GM19395 (cell line): ENCODE measurements around the gene MTF1.
A peak's percentile ranks its signal among the peaks of the same experiment; 100 is the strongest.

Experiments
- ATAC-seq: cut with Tn5 transposase; IDR thresholded peaks from one replicate; pipeline ENCODE4 v1.9.1; 2021; ENCODE audit warnings: mild to moderate bottlenecking, moderate library complexity; ENCODE audit not compliant: unreplicated experiment

The MTF1 gene

DNA sequence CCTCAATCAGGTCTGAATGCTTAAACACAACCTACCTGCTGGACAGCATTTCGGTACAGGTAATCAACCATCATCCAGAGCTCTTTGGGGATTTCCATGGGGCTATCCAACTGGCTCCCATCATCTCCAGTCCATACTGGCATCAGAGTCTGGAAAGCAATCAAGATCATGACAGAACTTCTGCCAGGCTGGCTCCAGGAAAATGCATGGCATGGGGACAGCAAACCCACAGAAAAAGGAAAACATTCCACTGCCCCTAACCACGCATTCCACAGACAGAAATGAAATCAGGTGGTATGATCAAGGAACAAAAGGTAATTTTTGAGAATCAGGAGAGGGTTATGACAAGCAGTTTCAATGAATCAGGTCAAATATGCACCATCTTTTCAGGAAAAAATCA, 9.1 kb upstream of the MTF1 start:
- no peak for ATAC-seq

DNA sequence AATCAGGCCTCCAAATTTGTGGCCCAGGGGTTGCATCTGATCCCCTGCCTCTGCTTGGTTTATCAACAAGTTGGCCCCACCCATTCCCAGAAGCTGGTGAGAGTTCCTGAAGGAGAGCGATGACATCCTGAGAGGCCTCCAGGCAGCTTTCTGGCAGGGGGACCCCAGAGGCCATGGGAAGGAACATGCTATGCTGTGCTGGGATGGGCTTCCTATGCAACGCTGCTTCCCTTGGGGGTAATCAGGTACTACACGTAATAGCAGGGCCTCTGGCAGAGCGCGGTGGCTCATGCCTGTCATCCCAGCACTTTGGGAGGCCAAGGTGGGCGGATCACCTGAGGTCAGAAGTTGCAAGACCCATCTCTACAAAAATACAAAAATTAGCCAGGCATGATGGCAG, 8.4 kb upstream of the MTF1 start:
- ATAC-seq: no peak

DNA sequence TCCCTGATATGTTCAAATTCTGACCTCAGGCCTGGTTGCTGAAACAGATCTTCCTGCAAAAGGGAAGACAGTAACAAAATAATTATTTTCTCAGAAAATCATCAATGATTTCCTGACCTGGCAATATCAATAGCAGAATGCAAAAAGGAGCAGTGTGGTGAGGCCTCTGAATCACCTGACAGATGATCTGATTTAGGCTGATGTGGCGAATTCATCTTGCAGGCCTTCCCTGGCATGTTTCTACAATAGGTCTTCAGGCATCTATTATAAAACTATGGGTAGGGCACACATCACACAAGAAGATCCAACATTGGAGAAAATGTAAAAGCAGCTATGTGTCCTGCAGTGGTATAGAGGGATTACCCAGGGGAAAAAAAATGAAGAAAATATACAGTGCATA, 7.1 kb upstream of the MTF1 start:
- no peak for ATAC-seq

DNA sequence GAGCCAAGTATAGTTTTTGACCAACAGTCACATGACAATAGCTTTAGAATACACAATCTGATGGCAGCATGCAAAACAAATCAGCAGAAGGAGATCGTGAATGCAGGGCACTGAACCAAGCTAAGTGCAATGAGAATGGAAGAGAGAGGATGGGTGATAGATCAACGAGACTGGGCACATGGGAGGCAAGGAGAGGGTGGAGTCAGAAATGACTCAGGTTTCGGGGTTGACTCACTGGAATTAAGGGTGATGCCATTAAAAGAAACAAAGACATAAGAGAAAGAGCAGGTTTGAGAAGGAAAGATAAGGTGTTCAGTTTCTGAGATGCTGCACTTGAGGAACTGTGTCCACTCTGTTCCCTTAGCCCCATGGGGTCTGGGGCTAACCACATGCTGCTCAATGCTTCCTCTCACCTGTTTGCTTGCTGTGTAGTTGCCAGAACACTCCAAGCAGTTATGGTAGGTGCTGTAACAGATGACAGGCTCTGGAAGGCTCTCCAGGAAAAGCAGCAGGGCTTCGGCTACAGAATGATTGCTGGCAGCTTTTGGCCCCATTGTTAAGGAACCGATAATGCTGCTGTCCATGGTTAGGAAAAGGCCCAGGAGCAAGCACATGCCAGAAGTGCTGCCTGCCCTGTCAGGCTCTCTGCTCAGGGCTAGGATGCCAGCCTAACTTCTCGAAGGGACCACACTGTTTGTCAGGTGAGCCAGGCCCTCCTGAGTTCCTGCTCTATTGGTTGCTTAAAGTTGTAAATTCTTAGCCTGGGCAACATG, 6.1 kb upstream of the MTF1 start:
- ATAC-seq: no peak

DNA sequence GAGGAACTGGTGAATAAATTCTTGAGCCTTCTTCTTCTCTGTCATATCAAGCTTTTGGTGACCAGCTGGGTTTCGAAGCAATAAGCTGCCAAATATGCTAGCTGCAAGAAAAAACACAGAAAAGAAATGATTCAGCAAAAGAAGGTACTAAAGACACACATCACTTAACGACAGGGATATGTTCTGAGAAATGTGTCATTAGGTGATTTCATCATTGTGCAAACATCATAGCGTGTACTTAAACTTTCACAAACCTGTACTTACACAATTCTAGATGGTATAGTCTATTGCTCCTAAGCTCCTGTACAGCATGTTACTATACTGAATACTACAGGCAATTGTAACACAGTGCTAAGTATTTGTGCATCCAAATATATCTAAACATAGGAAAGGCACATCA, 2.9 kb upstream of the MTF1 start:
- no peak for ATAC-seq

DNA sequence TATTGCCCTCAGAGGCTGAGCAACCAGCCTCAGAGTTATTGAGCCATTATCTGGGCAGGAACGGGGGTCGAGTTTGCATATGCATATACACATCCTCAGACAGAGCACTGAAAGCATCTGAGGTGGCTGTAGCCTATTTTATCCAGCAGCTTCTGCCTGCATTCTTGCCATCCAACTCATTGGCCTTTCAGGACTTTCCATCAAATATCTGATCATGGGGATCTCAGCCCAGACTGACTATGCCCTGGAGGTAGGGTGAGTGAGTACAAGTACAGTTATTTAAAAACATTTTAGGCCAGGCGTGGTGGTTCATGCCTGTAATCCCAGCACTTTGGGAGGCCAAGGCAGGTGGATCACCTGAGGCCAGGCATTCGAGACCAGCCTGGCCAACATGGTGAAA, 1.8 kb upstream of the MTF1 start:
- no peak for ATAC-seq

DNA sequence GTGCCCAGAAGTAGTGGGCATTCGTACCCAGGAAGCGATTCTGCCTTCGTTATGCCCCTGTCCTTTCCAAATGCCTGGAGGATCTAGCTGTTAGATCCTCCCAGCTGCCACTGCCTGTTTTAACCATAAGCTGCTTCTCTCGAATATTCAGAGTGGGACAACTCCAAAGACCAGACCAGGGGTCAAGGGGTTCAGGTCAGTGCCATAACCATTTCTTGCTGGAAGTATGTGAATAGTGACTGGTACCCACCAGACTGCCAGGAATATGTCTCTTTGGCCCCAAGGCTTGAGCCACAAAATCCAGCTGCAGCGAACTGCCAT, 914 bp upstream of the MTF1 start:
- ATAC-seq: no peak

DNA sequence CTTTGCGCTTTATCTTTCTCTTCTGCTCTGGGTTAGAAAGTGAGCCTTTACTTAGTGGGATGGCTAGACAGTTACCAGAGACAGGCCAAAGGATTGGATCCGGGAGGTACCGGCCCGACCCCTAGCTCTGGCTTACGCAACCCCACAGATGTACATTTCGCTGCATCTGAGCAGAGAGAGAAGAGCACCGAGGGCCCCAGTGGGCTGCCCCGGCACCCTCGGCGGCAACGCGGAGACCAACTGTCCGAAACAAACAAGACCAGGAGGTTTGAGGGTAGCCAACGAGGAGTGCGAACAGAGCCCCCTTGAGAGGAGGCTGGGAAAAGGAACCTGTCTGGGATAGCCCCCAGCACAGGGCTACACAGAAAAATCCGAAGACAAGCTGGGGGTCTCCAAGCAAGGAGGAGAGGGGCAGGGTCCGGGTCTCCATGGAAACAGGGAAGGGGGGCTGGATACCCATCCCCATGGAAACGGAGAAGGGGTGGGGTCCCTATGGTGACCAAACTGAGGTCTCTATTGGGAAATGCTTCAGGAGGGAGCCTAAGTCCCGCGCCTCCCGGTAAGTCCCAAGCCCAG, 373 bp downstream of the MTF1 start:
- peak; percentile 33 for ATAC-seq

DNA sequence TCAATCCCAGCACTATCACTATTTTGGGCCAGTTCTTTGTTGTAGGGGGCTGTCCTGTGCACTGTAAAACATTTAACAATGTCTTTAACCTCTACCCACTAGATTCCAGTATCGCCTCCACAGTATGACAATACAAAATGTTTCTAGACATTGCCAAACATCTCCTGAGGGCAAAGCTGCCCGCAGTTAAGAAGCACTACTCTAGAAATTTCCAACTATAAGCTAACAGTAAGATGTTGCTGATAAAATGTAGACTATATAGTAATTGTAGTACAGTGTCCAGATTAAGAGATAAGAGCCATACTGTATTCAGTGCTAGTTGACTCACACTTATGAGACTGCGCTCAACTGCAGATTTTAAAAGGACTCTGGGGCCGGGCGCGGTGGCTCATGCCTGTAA, 5.0 kb downstream of the MTF1 start:
- no peak for ATAC-seq

DNA sequence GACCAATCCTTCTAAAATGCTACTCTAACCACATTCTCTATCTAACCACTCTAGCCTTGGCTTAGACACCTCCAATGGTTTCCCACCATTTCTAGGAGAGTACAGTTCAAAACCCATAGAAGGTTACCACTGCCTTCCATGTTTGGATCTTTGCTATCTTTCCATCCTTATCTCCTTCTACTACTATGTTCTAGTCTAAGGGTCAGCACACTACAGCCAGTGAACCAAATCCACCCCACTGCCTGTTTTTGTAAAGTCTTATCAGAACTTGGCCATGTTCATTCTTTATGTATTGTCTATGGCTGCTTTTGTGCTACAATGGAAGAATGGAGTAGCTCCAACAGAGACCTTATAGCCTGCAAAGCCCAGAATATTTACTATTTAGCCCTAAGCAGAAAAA, 6.2 kb downstream of the MTF1 start:
- no peak for ATAC-seq

DNA sequence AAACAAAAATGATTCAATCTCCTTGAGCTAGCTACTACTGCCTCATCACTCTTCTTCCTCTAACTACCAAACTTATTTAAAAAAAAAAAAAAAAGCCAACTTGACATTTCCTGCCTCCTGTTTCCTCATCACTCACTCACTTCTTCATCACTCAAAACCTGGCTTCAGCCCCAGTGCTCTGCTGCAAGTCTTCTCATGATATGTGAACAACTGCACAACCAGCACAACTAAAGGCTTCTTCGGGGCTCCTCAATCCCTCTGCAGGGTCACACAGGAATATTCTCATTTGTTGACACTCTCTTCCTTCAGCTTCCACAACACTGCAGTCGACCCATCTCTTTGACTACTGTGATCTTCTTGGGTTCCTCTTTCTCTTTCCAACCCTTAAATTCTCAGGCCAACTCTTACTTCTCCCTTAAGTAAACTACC, 7.6 kb downstream of the MTF1 start:
- no peak for ATAC-seq

DNA sequence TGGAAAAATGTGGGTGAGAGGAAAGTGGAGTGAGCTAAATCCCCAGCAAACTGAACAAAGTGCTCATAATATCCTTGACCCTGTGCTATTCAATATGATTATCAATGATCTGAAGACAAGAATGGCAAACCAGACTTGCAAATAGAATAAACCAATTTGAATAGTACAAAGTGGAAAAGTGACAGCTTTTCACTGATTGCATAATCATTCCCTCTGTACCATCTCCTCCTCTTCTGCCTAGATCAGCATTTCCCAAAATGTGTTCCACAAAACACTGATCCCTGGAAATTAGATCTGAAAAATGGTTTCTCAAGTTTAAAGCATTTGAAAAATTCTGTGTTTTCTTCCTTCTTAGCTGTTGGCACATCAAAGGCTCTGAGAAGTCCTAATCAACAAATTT, 8.1 kb downstream of the MTF1 start:
- ATAC-seq: no peak

DNA sequence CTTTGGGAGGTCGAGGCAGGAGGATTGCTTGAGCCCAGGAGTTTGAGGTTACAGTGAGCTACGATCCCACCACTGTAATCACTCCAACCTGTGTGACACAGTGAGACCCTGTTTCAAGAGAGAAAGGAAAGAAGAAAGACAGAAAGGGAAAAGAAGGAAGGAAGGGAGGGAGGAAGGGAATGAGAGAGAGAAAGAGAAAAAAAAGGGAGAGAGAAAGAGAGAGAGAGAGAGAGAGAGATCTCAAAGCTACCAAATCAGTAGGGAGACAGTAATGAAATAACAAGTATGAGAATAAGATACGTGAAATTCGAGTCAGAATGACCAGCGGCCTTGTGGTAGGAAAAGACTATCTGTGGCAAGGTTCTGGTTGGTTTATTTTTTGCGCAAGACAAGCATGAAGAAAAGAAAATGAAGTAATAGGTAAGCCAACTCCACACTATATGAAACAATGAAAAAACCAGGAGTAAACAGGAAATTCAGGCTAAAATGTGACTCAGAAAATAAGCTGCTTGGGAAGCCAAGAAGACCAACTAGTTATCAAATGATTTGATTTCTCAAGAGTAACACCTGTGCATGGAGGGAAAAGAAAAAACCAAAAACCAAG, 8.9 kb downstream of the MTF1 start:
- no peak for ATAC-seq

DNA sequence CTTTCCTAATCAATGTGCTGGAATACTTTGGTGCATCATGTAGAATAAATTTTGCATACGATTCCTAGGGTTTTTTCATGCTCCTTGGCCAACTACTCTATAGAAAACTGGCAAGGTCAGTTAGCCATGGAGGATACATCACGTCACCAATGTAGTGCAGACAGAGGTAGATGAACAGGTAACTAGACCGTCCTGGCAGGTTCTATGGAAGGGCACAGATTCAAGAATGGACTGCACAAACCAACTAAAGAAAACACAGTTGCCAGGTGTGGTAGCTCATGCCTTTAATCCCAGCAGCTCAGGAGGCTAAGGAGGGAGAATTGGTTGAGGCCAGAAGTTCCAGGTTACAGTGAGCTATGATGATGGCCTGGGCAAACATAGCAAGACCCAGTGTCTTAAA, 9.9 kb downstream of the MTF1 start:
- no peak for ATAC-seq

DNA sequence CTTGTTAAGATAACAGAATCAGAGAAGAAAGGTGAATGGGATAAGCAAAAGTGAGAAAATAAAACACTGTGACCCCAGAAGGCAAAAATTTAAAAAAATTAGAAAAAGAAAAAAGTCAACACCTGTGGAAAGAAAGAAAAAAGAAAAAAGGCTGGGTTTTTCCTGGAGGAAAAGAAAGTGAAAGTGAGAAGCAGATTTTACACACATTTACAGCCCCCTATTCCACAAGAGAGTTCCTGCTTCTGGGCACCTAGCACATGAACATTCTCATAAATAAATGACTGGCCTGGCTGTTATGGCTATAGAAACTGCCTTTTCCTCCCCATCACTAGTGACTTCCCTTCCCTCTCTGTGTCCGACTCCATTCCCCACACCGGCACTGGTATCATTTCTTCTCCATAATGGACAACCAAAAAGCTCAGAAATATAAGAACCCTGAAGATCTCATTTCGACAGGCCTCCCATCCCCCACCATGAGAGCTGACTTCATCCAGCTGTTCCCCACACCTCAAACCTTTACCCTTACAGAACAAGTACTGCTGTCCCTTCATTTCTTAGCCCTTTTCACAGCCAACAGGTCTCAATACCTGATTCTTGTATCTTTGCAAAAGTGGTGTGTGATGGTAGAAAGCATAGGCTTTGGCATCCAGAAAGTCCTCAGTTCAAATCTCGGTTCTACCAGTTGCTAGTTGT, 12.6 kb downstream of the MTF1 start:
- ATAC-seq: no peak

DNA sequence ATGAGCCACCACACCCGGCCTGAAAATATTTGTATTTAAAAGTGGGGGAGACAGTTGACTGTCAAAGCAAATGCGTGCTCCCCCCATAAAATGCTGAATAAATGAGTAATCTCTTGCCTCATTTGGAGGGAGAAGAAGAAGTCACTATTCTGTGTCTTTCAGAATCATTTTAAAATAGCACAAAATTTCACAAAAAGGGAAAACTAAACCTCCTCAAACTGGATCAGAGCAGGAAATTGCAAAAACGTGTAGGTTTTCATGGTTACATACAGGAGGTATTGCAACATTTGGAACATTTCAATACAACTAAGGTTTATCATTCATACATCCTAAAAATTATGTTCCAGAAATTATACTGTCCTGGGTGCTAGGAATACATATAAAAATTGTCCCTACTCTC, 13.6 kb downstream of the MTF1 start:
- ATAC-seq: no peak

DNA sequence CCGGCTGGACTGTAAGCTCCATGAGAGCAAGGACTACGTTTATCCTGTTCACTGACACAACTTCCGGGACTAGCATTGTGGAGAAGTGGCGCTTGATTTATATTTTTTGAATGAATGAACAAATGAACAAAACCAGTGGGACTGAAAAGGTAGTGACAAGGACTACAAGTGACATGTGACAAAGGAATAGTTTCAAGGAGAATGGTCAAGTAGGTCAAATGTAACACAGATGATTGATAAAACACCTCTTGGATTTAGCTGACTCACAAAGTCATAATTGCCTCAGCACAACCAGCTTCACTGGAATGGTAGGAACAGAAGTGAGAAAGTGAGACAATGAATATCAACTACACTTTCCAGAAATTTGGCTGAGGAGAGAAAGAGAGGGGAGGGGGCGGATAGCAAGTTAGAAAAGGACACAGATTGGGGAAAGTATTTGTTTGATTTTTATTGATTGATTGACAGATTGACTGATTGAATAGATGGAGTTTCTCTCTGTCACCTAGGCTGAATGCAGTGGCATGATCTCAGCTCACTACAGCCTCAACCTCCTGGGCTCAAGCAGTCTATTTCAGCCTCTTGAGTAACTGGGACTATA, 14.2 kb downstream of the MTF1 start:
- ATAC-seq: no peak

DNA sequence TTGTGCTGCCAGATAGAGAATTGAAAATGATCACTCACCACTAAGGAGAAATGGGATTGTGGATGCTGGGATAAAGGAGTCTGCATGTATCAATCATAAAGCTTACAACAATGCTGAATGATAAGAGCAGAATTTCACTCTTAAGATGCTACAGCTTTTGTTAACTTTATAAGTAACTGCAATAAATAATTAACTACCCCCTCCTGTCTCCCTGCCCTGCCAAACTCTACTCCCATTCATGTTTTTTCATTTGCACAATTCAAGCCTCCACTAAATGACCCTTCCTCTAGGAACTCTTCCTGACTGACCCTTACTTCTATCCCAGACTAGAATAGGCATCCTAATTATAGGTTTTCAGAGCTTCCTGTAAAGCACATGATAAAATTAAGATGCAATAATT, 14.9 kb downstream of the MTF1 start:
- no peak for ATAC-seq

DNA sequence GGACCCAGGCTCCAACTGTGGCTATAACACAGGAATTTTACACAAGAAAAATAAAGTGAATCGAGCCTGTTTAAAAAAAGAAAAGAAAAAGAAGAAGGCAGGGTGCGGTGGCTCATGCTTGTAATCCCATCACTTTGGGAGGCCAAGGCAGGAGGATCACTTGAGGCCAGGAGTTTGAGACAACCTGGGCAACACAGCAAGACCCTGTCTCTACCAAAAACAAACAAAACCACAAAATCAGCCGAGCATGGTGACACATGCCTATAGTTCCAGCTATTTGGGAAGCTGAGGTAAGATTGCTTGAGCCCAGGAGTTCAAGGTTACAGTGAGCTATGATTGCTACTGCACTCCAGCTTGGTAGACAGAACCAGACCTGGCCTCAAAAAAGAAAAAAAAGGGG, 17.7 kb downstream of the MTF1 start:
- no peak for ATAC-seq

DNA sequence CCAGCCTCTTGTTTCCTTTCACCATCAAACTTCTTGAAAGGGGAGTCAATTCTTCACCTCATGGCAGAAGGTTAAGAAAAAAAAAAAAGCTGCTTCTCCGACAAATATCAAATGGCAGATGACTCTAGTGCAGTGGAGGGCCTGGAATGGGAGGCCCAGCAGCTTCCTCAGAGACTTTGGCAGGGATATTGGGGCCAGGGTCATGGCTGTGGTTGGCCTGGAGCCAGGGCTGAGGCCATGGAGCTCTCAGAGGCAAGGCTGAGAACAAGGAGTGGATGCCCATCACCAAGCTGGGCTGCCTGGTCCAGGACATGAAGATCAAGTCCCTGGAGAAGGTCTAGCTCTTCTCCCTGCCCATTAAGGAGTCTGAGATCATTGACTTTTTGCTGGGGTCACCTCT, 18.7 kb downstream of the MTF1 start:
- no peak for ATAC-seq

DNA sequence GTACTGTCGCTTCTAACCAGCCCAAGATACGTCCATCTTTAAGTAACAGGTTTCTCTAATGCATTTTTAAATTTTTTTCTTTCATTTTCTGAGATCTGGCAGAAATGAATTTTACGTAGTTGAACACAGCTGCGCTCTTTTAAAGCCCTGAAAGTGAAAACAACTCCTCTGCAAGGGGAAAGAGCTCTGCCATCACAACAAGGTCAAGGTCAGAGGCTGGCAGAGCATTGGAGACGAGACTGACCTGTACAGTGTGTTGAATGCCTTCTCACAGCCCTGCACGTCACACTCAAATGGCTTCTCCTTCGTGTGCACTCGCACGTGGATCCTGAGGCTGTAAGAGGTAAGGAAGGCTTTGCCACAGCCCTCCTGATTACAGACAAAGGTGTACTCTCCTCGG, 19.7 kb downstream of the MTF1 start:
- ATAC-seq: no peak

DNA sequence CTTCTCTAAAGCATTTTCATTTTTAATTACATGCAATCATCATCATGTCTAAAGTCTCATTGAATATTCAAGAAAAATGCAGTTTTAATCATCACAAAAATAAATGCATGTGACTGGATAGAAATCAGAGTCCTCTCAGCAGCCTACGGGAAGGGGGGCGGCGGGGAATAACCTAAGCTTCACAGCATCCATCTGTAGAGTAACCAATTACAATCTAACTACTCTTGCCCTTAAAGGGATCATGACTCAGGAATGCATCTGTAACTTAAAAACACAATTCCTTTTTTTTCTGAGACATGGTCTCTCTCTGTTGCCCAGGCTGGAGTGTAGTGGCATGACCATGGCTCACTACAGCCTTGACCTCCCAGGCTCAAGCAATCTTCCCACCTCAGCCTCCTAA, 22.6 kb downstream of the MTF1 start:
- ATAC-seq: no peak
